HEK293 (cell line): ENCODE data around the gene KDM4B.

ENCODE experiments used
- CTCF ChIA-PET: fragments of 350-600 bp; formaldehyde crosslinking; extraction: SDS; loops from one replicate; lab custom pipeline; 2021; ENCODE audit warnings: antibody characterized with exemption; lab: Yijun Ruan, JAX
- POLR2A ChIA-PET: fragments of 300-600 bp; formaldehyde crosslinking; extraction: SDS; loops from one replicate; lab custom pipeline; 2020; ENCODE audit warnings: antibody characterized with exemption, inconsistent platforms; lab: Yijun Ruan, JAX
- H3K27ac ChIP-seq: fragments of 200-500 bp; sonication (Bioruptor generic); 2 replicates; pipeline ENCODE4 v1.5.1; 2014; ENCODE audit warnings: low read depth, low read length, control low read depth, inconsistent platforms; ENCODE audit errors: extremely low read depth
- H3K36me3 ChIP-seq, 2 experiments: fragments of 200-500 bp in 1 of 2; sonication (Bioruptor generic) in 1 of 2; 1 replicate in 1 of 2; 2 replicates in 1 of 2; pipeline ENCODE4 v1.5.1; 2014 to 2017; ENCODE audit warnings: inconsistent platforms in 2 of 2, low read length in 2 of 2; ENCODE audit not compliant: control insufficient read depth in 2 of 2, insufficient read depth in 1 of 2
- H3K4me1 ChIP-seq: fragments of 200-500 bp; sonication (Bioruptor generic); 2 replicates; pipeline ENCODE4 v1.5.1; 2014; ENCODE audit warnings: mild to moderate bottlenecking, low read length, inconsistent platforms; ENCODE audit not compliant: control insufficient read depth, insufficient read depth
- H3K4me3 ChIP-seq: 2 replicates; pipeline ENCODE4 v1.5.1; 2011; ENCODE audit warnings: low read depth, mild to moderate bottlenecking, control low read depth, low read length, moderate library complexity
- H3K9me3 ChIP-seq: fragments of 200-500 bp; sonication (Bioruptor generic); 2 replicates; pipeline ENCODE4 v1.5.1; 2014; ENCODE audit warnings: low read depth, low read length, inconsistent platforms; ENCODE audit not compliant: control insufficient read depth, insufficient read depth
- BCL11B ChIP-seq: fragments of 450-650 bp; formaldehyde crosslinking; IDR thresholded peaks from 2 replicates; pipeline ENCODE4 v1.5.1; 2016; ENCODE audit warnings: low read depth, missing biosample characterization, missing genetic modification characterization
- IKZF3 ChIP-seq: fragments of 450-650 bp; IDR thresholded peaks from 2 replicates; pipeline ENCODE4 v1.5.0; 2018; ENCODE audit warnings: missing biosample characterization, mild to moderate bottlenecking, missing genetic modification characterization, moderate library complexity
- MEIS1 ChIP-seq: sonication (generic); formaldehyde crosslinking; IDR thresholded peaks from 2 replicates; pipeline ENCODE4 v1.8.1; 2022; ENCODE audit warnings: missing genetic modification reagents, mild to moderate bottlenecking, borderline replicate concordance
- SP7 ChIP-seq: fragments of 450-650 bp; formaldehyde crosslinking; IDR thresholded peaks from 2 replicates; pipeline ENCODE4 v1.5.1; 2016; ENCODE audit warnings: missing biosample characterization, missing genetic modification characterization
- ZBTB20 ChIP-seq: fragments of 450-650 bp; formaldehyde crosslinking; IDR thresholded peaks from 2 replicates; pipeline ENCODE4 v1.5.1; 2016; ENCODE audit warnings: missing biosample characterization, missing genetic modification characterization
- ZIC2 ChIP-seq: fragments of 450-650 bp; formaldehyde crosslinking; IDR thresholded peaks from 2 replicates; pipeline ENCODE4 v1.5.1; 2016; ENCODE audit warnings: missing biosample characterization, missing genetic modification characterization
- ZNF133 ChIP-seq: fragments of 450-650 bp; formaldehyde crosslinking; IDR thresholded peaks from 2 replicates; pipeline ENCODE4 v1.5.1; 2016; ENCODE audit warnings: missing biosample characterization, missing genetic modification characterization
- ZNF138 ChIP-seq: fragments of 450-650 bp; formaldehyde crosslinking; IDR thresholded peaks from 2 replicates; pipeline ENCODE4 v1.5.1; 2016; ENCODE audit warnings: missing biosample characterization, missing genetic modification characterization, borderline replicate concordance
- ZNF211 ChIP-seq: fragments of 450-650 bp; formaldehyde crosslinking; IDR thresholded peaks from 2 replicates; pipeline ENCODE4 v1.5.1; 2016; ENCODE audit warnings: low read depth, missing biosample characterization, missing genetic modification characterization
- ZNF223 ChIP-seq: fragments of 450-650 bp; formaldehyde crosslinking; IDR thresholded peaks from 2 replicates; pipeline ENCODE4 v1.5.1; 2016; ENCODE audit warnings: missing biosample characterization, missing genetic modification characterization
- ZNF266 ChIP-seq: fragments of 450-650 bp; formaldehyde crosslinking; IDR thresholded peaks from 2 replicates; pipeline ENCODE4 v1.5.1; 2016; ENCODE audit warnings: missing biosample characterization, missing genetic modification characterization, low read depth
- ZNF274 ChIP-seq, 2 experiments: fragments of 200-500 bp in 1 of 2; fragments of 450-650 bp in 1 of 2; sonication (Bioruptor generic) in 1 of 2; formaldehyde crosslinking in 1 of 2; IDR thresholded peaks; 2 replicates each; pipeline versions ENCODE4 v1.5.1 to v1.6.1; 2014 to 2016; ENCODE audit warnings: borderline replicate concordance in 1 of 2, inconsistent platforms in 1 of 2, low read length in 1 of 2, missing biosample characterization in 1 of 2, missing genetic modification characterization in 1 of 2
- ZNF335 ChIP-seq: fragments of 450-650 bp; formaldehyde crosslinking; conservative IDR thresholded peaks from 2 replicates; pipeline ENCODE4 v1.5.1; 2016; ENCODE audit warnings: missing biosample characterization, missing genetic modification characterization
- ZNF366 ChIP-seq: fragments of 450-650 bp; formaldehyde crosslinking; conservative IDR thresholded peaks from 2 replicates; pipeline ENCODE4 v1.5.1; 2016; ENCODE audit warnings: missing biosample characterization, missing genetic modification characterization
- ZNF404 ChIP-seq: fragments of 450-650 bp; formaldehyde crosslinking; IDR thresholded peaks from 2 replicates; pipeline ENCODE4 v1.5.1; 2017; ENCODE audit warnings: missing biosample characterization, missing genetic modification characterization
- ZNF473 ChIP-seq: fragments of 450-650 bp; formaldehyde crosslinking; IDR thresholded peaks from 2 replicates; pipeline ENCODE4 v1.5.1; 2017; ENCODE audit warnings: missing biosample characterization, missing genetic modification characterization
- ZNF521 ChIP-seq: fragments of 450-650 bp; formaldehyde crosslinking; IDR thresholded peaks from 2 replicates; pipeline ENCODE4 v1.5.1; 2017; ENCODE audit warnings: missing biosample characterization, mild to moderate bottlenecking, missing genetic modification characterization
- ZNF549 ChIP-seq: fragments of 450-650 bp; IDR thresholded peaks from 2 replicates; pipeline ENCODE4 v1.5.1; 2018; ENCODE audit warnings: missing biosample characterization, missing genetic modification characterization, mild to moderate bottlenecking, inconsistent platforms, moderate library complexity
- ZNF621 ChIP-seq: fragments of 450-650 bp; formaldehyde crosslinking; IDR thresholded peaks from 2 replicates; pipeline ENCODE4 v1.5.1; 2017; ENCODE audit warnings: missing biosample characterization, missing genetic modification characterization
- ZNF624 ChIP-seq: fragments of 450-650 bp; formaldehyde crosslinking; IDR thresholded peaks from 2 replicates; pipeline ENCODE4 v1.5.1; 2017; ENCODE audit warnings: missing biosample characterization, missing genetic modification characterization
- ZNF785 ChIP-seq: fragments of 450-650 bp; formaldehyde crosslinking; IDR thresholded peaks from 2 replicates; pipeline ENCODE4 v1.5.1; 2016; ENCODE audit warnings: missing biosample characterization, missing genetic modification characterization
- ZNF830 ChIP-seq: fragments of 450-650 bp; IDR thresholded peaks from 2 replicates; pipeline ENCODE4 v1.5.0; 2018; ENCODE audit warnings: missing biosample characterization, missing genetic modification characterization, low read depth, mild to moderate bottlenecking, moderate library complexity
- TF ChIP-seq, protein P1 (sequence below): fragments of 450-650 bp; IDR thresholded peaks from 2 replicates; pipeline ENCODE4 v1.5.1; 2018; ENCODE audit warnings: missing biosample characterization, missing genetic modification characterization
- TF ChIP-seq, protein P2 (sequence below): fragments of 450-650 bp; formaldehyde crosslinking; IDR thresholded peaks from 2 replicates; pipeline ENCODE4 v1.5.1; 2017; ENCODE audit warnings: missing biosample characterization, missing genetic modification characterization
- TF ChIP-seq, protein P3 (sequence below): fragments of 450-650 bp; formaldehyde crosslinking; optimal IDR thresholded peaks from 2 replicates; pipeline ENCODE3; 2016; ENCODE audit warnings: missing biosample characterization, mild to moderate bottlenecking, missing genetic modification characterization

Gene KDM4B

DNA sequence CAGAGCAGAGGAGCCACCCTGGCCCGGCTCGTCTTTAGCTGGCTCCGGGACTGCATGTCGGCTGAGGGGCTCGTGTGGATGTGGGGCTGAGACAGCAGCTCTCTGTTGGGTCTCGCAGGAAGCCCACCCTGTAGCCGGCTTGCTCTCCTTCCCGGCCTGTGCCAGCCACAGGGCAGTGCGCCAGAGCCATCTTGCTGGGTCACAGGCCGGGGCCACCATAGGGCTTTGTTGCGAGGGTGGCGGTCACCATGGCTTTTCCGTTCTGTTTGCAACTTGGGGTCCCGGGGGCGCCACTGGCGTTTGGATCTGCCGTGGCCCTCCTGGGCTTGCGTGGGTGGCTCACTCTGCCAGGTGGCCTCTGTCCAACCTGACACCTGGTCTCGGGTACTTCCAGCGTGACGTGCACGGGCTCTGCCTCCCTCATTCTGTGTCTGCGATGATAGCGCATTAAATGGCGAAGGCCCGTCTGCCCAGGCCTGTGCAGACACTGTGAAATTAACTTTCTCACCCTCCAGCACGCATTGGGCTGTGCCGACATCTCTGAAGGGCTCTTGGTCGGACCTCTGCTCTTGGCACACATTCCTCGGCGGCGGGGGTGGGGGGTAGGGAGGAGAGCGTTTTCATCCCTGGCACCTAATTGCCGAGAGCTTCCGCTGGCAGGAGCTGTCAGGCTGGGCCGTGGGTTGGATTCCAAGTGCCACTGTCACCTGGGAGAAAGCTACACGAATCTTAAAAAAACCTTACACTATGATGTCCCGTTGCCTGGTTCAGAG lies 95.1 kb downstream of the KDM4B start:
- TF ChIP-seq ZNF223 (tag by site-specific recombination), result no peak
- no peak for TF ChIP-seq ZNF404 (tag by site-specific recombination)
- TF ChIP-seq ZBTB20 (tag by site-specific recombination), result no peak
- TF ChIP-seq BCL11B (tag by site-specific recombination), result no peak
- TF ChIP-seq ZNF274 (IDR thresholded peaks at IDR 0.05; ENCODE audit: low read length), result no peak
- no peak for TF ChIP-seq ZNF274 (tag by site-specific recombination; IDR thresholded peaks at IDR 0.05; ENCODE audit: borderline replicate concordance)
- no peak for TF ChIP-seq ZNF521 (tag by site-specific recombination)
- TF ChIP-seq ZNF830 (tag by site-specific recombination), result no peak
- TF ChIP-seq ZNF624 (tag by site-specific recombination), result no peak
- TF ChIP-seq MEIS1, result no peak
- TF ChIP-seq ZNF473 (tag by site-specific recombination), result no peak
- TF ChIP-seq, protein P1, sequence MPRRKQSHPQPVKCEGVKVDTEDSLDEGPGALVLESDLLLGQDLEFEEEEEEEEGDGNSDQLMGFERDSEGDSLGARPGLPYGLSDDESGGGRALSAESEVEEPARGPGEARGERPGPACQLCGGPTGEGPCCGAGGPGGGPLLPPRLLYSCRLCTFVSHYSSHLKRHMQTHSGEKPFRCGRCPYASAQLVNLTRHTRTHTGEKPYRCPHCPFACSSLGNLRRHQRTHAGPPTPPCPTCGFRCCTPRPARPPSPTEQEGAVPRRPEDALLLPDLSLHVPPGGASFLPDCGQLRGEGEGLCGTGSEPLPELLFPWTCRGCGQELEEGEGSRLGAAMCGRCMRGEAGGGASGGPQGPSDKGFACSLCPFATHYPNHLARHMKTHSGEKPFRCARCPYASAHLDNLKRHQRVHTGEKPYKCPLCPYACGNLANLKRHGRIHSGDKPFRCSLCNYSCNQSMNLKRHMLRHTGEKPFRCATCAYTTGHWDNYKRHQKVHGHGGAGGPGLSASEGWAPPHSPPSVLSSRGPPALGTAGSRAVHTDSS (tag by site-specific recombination), result no peak
- no peak for TF ChIP-seq ZNF549
- TF ChIP-seq ZNF133 (tag by site-specific recombination), result no peak
- no peak for TF ChIP-seq ZNF211 (tag by site-specific recombination)
- TF ChIP-seq ZIC2, result no peak
- CTCF ChIA-PET, result no interaction called here
- POLR2A ChIA-PET, result no interaction called here
- H3K4me3 ChIP-seq, result no peak overlapping the region
- H3K36me3 ChIP-seq, result peaks cover 4 to 20% of the 10 kb centered on the region in 2 experiments; a peak in 2 of 3 replicates
- H3K27ac ChIP-seq, result no peak overlapping the region
- H3K4me1 ChIP-seq, result no peaks in the 10 kb centered on the region
- no peaks in the 10 kb centered on the region for H3K9me3 ChIP-seq

DNA sequence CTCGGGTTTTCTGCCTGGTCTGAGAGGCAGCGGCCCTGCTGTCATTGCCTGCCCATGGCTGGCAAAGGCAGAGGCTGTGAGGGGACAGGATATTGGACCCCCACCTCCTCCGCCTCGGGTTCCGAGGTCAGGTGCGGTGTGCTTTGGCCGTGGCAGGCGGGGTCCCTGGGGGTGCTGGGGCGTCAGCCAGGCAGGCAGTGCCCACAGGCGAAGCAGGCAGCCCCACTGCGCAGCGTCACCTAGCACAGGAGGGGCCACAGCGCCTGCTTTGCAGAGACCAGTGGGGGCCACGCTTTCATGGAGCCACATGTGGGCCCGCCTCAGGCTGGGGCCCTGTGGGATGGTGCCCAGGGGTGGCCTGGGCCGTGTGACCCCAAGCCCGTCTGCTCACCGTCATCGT lies 96.0 kb downstream of the KDM4B start:
- no peak for TF ChIP-seq ZNF785 (tag by site-specific recombination)
- Histone ChIP-seq H3K9me3 (no peaks in the 10 kb centered on the region), H3K27ac (no peak overlapping the region), H3K4me3 (no peak overlapping the region), H3K4me1 (no peaks in the 10 kb centered on the region), H3K36me3 (peaks cover 4 to 17% of the 10 kb centered on the region in 2 experiments; a peak in 2 of 3 replicates)
- CTCF ChIA-PET, result no interaction called here
- POLR2A ChIA-PET, result no interaction called here

DNA sequence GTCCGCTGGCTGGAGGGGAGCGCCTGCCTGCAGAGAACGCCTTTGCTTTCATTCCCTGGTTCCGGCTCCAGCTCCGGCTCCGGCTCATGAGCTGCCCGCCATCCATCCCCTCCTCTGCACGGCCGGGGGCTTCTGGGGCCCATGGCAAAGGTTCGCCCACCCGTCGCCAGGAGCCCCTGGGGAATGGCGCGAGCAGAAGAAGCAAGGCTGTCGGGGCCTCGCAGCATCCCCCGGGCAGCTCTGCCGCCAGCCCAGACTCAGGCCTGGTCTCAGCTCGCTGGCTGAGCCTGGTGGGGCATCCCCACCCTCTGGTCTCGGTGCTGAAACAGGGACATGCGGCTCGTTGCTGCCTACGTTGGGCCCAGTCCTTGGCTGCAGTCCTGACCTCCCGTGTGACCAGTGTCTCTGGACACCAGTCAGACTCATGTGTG lies 96.8 kb downstream of the KDM4B start:
- peaks cover 4 to 17% of the 10 kb centered on the region in 2 experiments; a peak in 2 of 3 replicates for H3K36me3 ChIP-seq
- H3K4me1 ChIP-seq, result no peaks in the 10 kb centered on the region
- H3K4me3 ChIP-seq, result no peak overlapping the region
- H3K27ac ChIP-seq, result no peak overlapping the region
- H3K9me3 ChIP-seq, result no peaks in the 10 kb centered on the region
- POLR2A ChIA-PET, result no interaction called here
- CTCF ChIA-PET, result interaction anchor here (1.2 kb wide), 1 partner anchor 17 kb away, joined by 6 read pairs; no protein-coding TSS in a partner anchor
- TF ChIP-seq ZNF366 (no peak), IKZF3 (tag by site-specific recombination) (no peak), ZNF138 (tag by site-specific recombination) (no peak), ZNF266 (tag by site-specific recombination) (no peak), SP7 (no peak), ZNF621 (tag by site-specific recombination) (no peak), ZNF335 (no peak)
- TF ChIP-seq, protein P2, sequence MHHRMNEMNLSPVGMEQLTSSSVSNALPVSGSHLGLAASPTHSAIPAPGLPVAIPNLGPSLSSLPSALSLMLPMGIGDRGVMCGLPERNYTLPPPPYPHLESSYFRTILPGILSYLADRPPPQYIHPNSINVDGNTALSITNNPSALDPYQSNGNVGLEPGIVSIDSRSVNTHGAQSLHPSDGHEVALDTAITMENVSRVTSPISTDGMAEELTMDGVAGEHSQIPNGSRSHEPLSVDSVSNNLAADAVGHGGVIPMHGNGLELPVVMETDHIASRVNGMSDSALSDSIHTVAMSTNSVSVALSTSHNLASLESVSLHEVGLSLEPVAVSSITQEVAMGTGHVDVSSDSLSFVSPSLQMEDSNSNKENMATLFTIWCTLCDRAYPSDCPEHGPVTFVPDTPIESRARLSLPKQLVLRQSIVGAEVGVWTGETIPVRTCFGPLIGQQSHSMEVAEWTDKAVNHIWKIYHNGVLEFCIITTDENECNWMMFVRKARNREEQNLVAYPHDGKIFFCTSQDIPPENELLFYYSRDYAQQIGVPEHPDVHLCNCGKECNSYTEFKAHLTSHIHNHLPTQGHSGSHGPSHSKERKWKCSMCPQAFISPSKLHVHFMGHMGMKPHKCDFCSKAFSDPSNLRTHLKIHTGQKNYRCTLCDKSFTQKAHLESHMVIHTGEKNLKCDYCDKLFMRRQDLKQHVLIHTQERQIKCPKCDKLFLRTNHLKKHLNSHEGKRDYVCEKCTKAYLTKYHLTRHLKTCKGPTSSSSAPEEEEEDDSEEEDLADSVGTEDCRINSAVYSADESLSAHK (tag by site-specific recombination), result no peak
- TF ChIP-seq, protein P3, sequence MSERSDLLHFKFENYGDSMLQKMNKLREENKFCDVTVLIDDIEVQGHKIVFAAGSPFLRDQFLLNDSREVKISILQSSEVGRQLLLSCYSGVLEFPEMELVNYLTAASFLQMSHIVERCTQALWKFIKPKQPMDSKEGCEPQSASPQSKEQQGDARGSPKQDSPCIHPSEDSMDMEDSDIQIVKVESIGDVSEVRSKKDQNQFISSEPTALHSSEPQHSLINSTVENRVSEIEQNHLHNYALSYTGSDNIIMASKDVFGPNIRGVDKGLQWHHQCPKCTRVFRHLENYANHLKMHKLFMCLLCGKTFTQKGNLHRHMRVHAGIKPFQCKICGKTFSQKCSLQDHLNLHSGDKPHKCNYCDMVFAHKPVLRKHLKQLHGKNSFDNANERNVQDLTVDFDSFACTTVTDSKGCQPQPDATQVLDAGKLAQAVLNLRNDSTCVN (tag by site-specific recombination), result no peak
